Caco-2 (cell line): Measurements from ENCODE around the gene CSTA. TPM values are rescaled to one million over a fixed set of nuclear protein-coding genes. Genes with fewer than 3 reads are reported as not detected.

Experiments
- BruUV-seq: library from RNA; stranded (reverse); fragments of 400-500 nt; replicated peaks from 2 replicates; lab custom pipeline; 2021; lab: Mats Ljungman, UMichigan
- CTCF ChIA-PET: fragments of 300-600 bp; sonication (Branson Sonifier 250); formaldehyde crosslinking; loops from one replicate; lab custom pipeline; 2022; ENCODE audit warnings: antibody characterized with exemption; lab: Charles Lee
- POLR2A ChIA-PET: fragments of 300-600 bp; sonication (Branson Sonifier 250); formaldehyde crosslinking; loops from one replicate; lab custom pipeline; 2022; ENCODE audit warnings: antibody characterized with exemption; lab: Charles Lee
- DNase-seq, 2 experiments: peaks; one replicate each; pipeline versions ENCODE4 v3.0.0 to v3.0.0-alpha.2; 2020 to 2022
- H3K27me3 ChIP-seq: replicated peaks from 2 replicates; pipeline ENCODE4 v1.6.0; 2011; ENCODE audit warnings: low read length; ENCODE audit not compliant: control insufficient read depth, insufficient read depth
- H3K36me3 ChIP-seq: 2 replicates; pipeline ENCODE4 v1.5.1; 2011; ENCODE audit warnings: low read length; ENCODE audit not compliant: control insufficient read depth, insufficient read depth
- H3K4me1 ChIP-seq: fragments of 250-450 bp; sonication (Bioruptor Pico); 2 replicates; pipeline ENCODE4 v1.5.1; 2020; ENCODE audit warnings: mild to moderate bottlenecking
- H3K4me3 ChIP-seq: 2 replicates; pipeline ENCODE4 v1.5.1; 2011; ENCODE audit warnings: low read depth, mild to moderate bottlenecking, control low read depth, low read length
- H3K9me3 ChIP-seq: fragments of 250-450 bp; sonication (Bioruptor Pico); 2 replicates; pipeline ENCODE4 v1.5.1; 2020; ENCODE audit warnings: mild to moderate bottlenecking, moderate library complexity
- H3K27ac Mint-ChIP-seq: one replicate; pipeline ENCODE4 v1.8.0; 2022; ENCODE audit warnings: mixed read lengths; ENCODE audit not compliant: unreplicated experiment
- H3K27me3 Mint-ChIP-seq: one replicate; pipeline ENCODE4 v1.8.0; 2022; ENCODE audit warnings: mixed read lengths; ENCODE audit not compliant: insufficient read depth, unreplicated experiment
- H3K36me3 Mint-ChIP-seq: one replicate; pipeline ENCODE4 v1.8.0; 2022; ENCODE audit warnings: mild to moderate bottlenecking, mixed read lengths; ENCODE audit not compliant: insufficient read depth, unreplicated experiment
- H3K4me1 Mint-ChIP-seq: one replicate; pipeline ENCODE4 v1.8.0; 2022; ENCODE audit warnings: low read depth, mixed read lengths; ENCODE audit not compliant: unreplicated experiment
- H3K4me3 Mint-ChIP-seq: one replicate; pipeline ENCODE4 v1.8.0; 2022; ENCODE audit warnings: mild to moderate bottlenecking, moderate library complexity, mixed read lengths; ENCODE audit not compliant: unreplicated experiment
- H3K9me3 Mint-ChIP-seq: one replicate; pipeline ENCODE4 v1.8.0; 2022; ENCODE audit warnings: mixed read lengths; ENCODE audit not compliant: unreplicated experiment
- intact Hi-C: fragments of 100-400 bp; cut with micrococcal nuclease; formaldehyde crosslinking; loops from one replicate; pipeline ENCODE4 v1.10.0; 2022; ENCODE audit not compliant: unreplicated experiment
- total RNA-seq: library from RNA; stranded (reverse); gene quantifications from 2 replicates; pipeline ENCODE4 v1.2.3, GENCODE V29; 2022
- TF ChIP-seq, protein P1 (sequence below), 2 experiments: fragments of 200-600 bp in 1 of 2; IDR thresholded peaks; 1 replicate in 1 of 2; 2 replicates in 1 of 2; pipeline versions ENCODE4 v1.5.1 to v1.8.0; 2011 to 2022; ENCODE audit warnings: antibody characterized with exemption in 1 of 2, control low read depth in 1 of 2, inconsistent platforms in 1 of 2, low read depth in 1 of 2, low read length in 1 of 2, mild to moderate bottlenecking in 1 of 2, moderate library complexity in 1 of 2; ENCODE audit not compliant: insufficient read depth in 1 of 2, severe bottlenecking in 1 of 2, unreplicated experiment in 1 of 2

Gene CSTA
- total RNA-seq, 1 experiment from 2014 or later, result 1.1 TPM

DNA sequence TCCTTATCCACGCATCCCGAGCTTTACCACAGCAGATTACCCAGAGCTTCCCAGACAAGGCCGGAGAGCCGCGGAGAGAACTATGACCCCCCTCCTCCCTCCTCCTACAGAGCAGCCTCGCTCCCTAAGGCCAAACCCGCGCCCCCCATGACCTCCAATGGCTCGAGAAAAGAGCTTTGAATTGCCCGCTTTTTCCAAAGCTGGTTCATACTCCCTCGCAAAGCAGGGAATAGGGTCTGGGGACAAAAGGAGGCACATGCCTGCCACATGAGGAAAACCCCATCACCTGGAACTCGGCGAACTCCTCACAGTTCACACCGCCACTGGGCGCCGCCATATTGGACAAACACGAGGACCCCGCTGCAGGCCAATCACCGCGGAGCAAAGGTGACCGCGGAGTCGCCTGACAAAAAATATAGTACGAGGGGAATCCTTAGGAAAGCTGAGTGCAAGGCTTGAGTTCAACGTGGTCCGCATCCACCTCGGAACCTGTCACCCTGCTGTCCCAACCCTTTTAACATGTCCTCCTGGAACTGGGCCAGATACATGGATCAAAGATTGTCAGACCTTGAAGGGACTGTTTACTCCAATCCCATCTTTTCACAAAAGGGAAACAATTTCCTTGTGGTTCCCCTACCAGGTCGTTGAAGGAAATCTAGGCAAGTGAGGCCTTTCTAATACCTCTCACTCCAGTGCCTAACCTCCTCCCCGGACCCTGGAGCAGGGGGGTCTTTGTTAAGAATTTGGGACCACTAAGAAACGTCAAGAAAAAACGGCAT is 58.0 kb downstream of the CSTA start, which contains the start of gene MIX23:
MIX23 (minus strand) TSS at position 344 of the 779 bp plus-strand sequence; CDS start at position 337, 7 bp downstream.
- H3K36me3 Mint-ChIP-seq, result peaks cover 9% of the 10 kb centered on the region
- H3K4me3 Mint-ChIP-seq, result peak within 1 kb of the TSS; percentile 97
- CTCF ChIA-PET, result interaction anchor here (0.6 to 2.2 kb wide), 5 partner anchors 10 to 372 kb away, joined by 3 to 40 read pairs (median 4); partner anchors contain the start of gene WDR5B
- Histone ChIP-seq H3K36me3 (peaks cover 1% of the 10 kb centered on the region; the same call in 1 of the 2 replicates), H3K4me1 (peaks cover 11% of the 10 kb centered on the region), H3K27me3 (no peaks in the 10 kb centered on the region), H3K9me3 (no peaks in the 10 kb centered on the region), H3K4me3 (peak within 1 kb of the TSS; percentile 77)
- H3K9me3 Mint-ChIP-seq, result no peaks in the 10 kb centered on the region
- TF ChIP-seq, protein P1, sequence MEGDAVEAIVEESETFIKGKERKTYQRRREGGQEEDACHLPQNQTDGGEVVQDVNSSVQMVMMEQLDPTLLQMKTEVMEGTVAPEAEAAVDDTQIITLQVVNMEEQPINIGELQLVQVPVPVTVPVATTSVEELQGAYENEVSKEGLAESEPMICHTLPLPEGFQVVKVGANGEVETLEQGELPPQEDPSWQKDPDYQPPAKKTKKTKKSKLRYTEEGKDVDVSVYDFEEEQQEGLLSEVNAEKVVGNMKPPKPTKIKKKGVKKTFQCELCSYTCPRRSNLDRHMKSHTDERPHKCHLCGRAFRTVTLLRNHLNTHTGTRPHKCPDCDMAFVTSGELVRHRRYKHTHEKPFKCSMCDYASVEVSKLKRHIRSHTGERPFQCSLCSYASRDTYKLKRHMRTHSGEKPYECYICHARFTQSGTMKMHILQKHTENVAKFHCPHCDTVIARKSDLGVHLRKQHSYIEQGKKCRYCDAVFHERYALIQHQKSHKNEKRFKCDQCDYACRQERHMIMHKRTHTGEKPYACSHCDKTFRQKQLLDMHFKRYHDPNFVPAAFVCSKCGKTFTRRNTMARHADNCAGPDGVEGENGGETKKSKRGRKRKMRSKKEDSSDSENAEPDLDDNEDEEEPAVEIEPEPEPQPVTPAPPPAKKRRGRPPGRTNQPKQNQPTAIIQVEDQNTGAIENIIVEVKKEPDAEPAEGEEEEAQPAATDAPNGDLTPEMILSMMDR (IDR thresholded peaks at IDR 0.05; ENCODE audit: insufficient read depth in 1 of 2, low read depth in 1 of 2, low read length in 1 of 2, severe bottlenecking in 1 of 2, unreplicated experiment in 1 of 2), result no peak
- H3K4me1 Mint-ChIP-seq, result no peaks in the 10 kb centered on the region
- intact Hi-C loops, result loop anchor here (2.0 to 5.0 kb wide), 4 partner anchors 34 to 836 kb away; partner anchors contain the start of genes POLQ, SEMA5B and WDR5B
- POLR2A ChIA-PET, result interaction anchor here (0.6 to 2.7 kb wide), 2 partner anchors 33 to 80 kb away, joined by 5 to 19 read pairs; partner anchors contain the start of gene WDR5B
- no TSS peak for BruUV-seq
- H3K27ac Mint-ChIP-seq, result peak within 1 kb of the TSS; percentile 95
- no peaks in the 10 kb centered on the region for H3K27me3 Mint-ChIP-seq
- DNase-seq, result peak; percentile 90 to 91

DNA sequence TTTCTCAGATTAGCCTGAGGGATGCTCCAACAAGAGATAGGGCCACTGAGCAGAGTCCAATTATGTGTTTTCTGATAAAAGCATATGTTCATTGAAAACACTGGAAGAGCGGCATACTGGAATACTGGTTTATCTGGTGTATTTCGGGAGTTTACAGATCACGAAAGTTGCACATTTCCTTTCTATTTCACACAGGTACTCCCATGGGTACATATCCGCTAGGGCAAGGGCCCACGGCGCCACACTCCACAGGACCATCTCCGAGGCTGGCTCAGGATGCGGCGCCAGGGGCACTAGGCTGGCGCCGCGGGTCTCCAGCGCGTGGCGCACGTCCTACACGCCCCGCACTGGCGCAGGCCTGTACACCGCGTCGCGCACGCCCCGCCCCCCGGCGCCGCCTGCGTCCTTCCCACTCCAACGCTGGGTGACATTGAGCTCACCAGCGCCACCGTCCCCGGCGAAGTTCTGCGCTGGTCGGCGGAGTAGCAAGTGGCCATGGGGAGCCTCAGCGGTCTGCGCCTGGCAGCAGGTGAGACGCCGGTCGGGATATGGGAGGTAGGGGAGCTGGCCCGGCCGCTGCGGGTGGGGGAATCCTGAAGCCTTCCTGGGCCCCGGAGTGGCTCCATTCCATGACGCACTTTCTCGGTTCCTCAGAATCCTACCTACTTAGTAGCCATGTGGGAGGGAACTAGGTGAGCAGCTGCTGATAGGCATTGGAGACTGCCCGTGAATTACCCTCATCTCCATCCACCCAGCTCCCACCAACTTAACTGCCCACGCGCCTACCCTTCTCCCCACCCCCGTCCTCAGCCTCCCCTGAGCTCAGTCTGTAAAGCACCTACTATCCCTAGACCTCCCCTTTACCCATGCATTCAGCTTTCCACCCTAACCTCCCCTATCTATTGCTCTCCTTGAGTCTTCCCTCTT is 59.0 kb downstream of the CSTA start, which contains the start of gene FAM162A:
FAM162A (plus strand) TSS at position 412 of the 927 bp plus-strand sequence; CDS start at position 496, 84 bp downstream.
- POLR2A ChIA-PET, result interaction anchor here (0.5 to 2.7 kb wide), 12 partner anchors 9 to 683 kb away, joined by 3 to 19 read pairs (median 5); partner anchors contain the start of genes DTX3L, KPNA1, PARP9 and PDIA5

More for the DNA sequence above, 59.0 kb downstream of the CSTA start, which contains the start of gene FAM162A:
- Histone ChIP-seq H3K27me3 (no peaks in the 10 kb centered on the region), H3K9me3 (no peaks in the 10 kb centered on the region), H3K4me1 (peaks cover 7% of the 10 kb centered on the region; the same call in 1 of the 2 replicates), H3K4me3 (peak within 1 kb of the TSS; percentile 77), H3K36me3 (peaks cover 1% of the 10 kb centered on the region; the same call in 1 of the 2 replicates)
- Mint-ChIP-seq H3K27ac (peak within 1 kb of the TSS; percentile 95), H3K36me3 (peaks cover 9% of the 10 kb centered on the region), H3K9me3 (no peaks in the 10 kb centered on the region), H3K4me1 (no peaks in the 10 kb centered on the region), H3K27me3 (no peaks in the 10 kb centered on the region), H3K4me3 (peak within 1 kb of the TSS; percentile 97)
- TF ChIP-seq, protein P1 (IDR thresholded peaks at IDR 0.05; ENCODE audit: insufficient read depth in 1 of 2, low read depth in 1 of 2, low read length in 1 of 2, severe bottlenecking in 1 of 2, unreplicated experiment in 1 of 2), result peak; percentile 42 to 74
- intact Hi-C loops, result loop anchor here (1.0 to 5.0 kb wide), 6 partner anchors 19 to 837 kb away; partner anchors contain the start of genes POLQ, SEMA5B and WDR5B
- CTCF ChIA-PET, result interaction anchor here (0.6 to 2.2 kb wide), 16 partner anchors 9 to 837 kb away, joined by 3 to 40 read pairs (median 4); partner anchors contain the start of gene WDR5B
- BruUV-seq, result no TSS peak
- peak; percentile 95 to 97 for DNase-seq
